Keratinocyte (primary cell): Measurements from ENCODE around the gene MIER3.

Experiments
- EZH2 ChIP-seq: IDR thresholded peaks from one replicate; pipeline ENCODE4 v1.6.1; 2012; ENCODE audit warnings: inconsistent platforms, mild to moderate bottlenecking, low read length, moderate library complexity
- TF ChIP-seq, protein P1 (sequence below), 3 experiments: IDR thresholded peaks in 1 of 3; conservative IDR thresholded peaks in 1 of 3; optimal IDR thresholded peaks in 1 of 3; 2 replicates in 2 of 3; 3 replicates in 1 of 3; pipeline versions ENCODE3 to v1.5.1; 2011; ENCODE audit warnings: low read length in 3 of 3, mild to moderate bottlenecking in 3 of 3, moderate library complexity in 2 of 3, control low read depth in 1 of 3, inconsistent platforms in 1 of 3; ENCODE audit not compliant: insufficient read depth in 2 of 3; ENCODE audit errors: extremely low read depth in 1 of 3

DNA sequence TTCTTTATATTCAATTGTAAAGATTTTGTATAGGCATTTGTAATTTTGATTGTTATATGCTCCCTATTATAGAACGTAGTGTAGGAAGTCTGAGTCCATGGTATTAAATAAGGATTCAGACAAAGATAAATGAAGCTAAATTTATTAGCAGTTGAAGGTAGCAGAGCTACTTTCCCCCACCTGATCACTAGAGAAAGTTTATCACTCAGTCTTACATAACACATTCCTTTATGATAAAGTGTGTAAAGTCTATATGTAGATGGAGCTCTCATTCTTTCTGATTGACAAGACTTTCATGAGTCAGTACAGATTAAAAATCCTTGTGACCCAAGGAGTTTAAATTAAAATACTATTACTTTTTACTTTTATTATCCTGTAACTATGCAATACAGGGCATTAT, 2.3 kb upstream of the MIER3 start:
- TF ChIP-seq, protein P1, sequence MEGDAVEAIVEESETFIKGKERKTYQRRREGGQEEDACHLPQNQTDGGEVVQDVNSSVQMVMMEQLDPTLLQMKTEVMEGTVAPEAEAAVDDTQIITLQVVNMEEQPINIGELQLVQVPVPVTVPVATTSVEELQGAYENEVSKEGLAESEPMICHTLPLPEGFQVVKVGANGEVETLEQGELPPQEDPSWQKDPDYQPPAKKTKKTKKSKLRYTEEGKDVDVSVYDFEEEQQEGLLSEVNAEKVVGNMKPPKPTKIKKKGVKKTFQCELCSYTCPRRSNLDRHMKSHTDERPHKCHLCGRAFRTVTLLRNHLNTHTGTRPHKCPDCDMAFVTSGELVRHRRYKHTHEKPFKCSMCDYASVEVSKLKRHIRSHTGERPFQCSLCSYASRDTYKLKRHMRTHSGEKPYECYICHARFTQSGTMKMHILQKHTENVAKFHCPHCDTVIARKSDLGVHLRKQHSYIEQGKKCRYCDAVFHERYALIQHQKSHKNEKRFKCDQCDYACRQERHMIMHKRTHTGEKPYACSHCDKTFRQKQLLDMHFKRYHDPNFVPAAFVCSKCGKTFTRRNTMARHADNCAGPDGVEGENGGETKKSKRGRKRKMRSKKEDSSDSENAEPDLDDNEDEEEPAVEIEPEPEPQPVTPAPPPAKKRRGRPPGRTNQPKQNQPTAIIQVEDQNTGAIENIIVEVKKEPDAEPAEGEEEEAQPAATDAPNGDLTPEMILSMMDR (optimal IDR thresholded peaks at IDR 0.05 in 1 of 3, IDR thresholded peaks at IDR 0.05 in 1 of 3, conservative IDR thresholded peaks at IDR 0.05 in 1 of 3; ENCODE audit: extremely low read depth in 1 of 3, insufficient read depth in 2 of 3, low read length in 3 of 3) = no peak
- TF ChIP-seq EZH2 = no peak
